Endothelial cell of umbilical vein (primary cell): ENCODE data around the gene C6orf58.

Experiments
- CTCF ChIP-seq, 2 donors: IDR thresholded peaks; 1 replicate in 1 of 2; 2 replicates in 1 of 2; pipeline ENCODE4 v1.5.1; 2011; ENCODE audit warnings: low read length in 2 of 2, mild to moderate bottlenecking in 2 of 2, moderate library complexity in 2 of 2, control low read depth in 1 of 2, inconsistent platforms in 1 of 2, low read depth in 1 of 2; ENCODE audit not compliant: insufficient read depth in 1 of 2; ENCODE audit errors: extremely low read depth in 1 of 2
- EZH2 ChIP-seq: IDR thresholded peaks from 2 replicates; pipeline ENCODE4 v1.6.1; 2012; ENCODE audit warnings: borderline replicate concordance, low read depth, mild to moderate bottlenecking, moderate library complexity, low read length, inconsistent platforms; ENCODE audit not compliant: severe bottlenecking
- FOS ChIP-seq: IDR thresholded peaks from 2 replicates; pipeline ENCODE4 v1.6.1; 2011; ENCODE audit warnings: mild to moderate bottlenecking, low read length, moderate library complexity, borderline replicate concordance; ENCODE audit not compliant: insufficient read depth
- GATA2 ChIP-seq: IDR thresholded peaks from 2 replicates; pipeline ENCODE4 v1.7.0; 2011; ENCODE audit warnings: low read depth, mild to moderate bottlenecking, moderate library complexity, mixed read lengths, low read length; ENCODE audit not compliant: insufficient read length, insufficient read depth
- MAX ChIP-seq: IDR thresholded peaks from 2 replicates; pipeline ENCODE4 v1.6.1; 2011; ENCODE audit not compliant: insufficient read depth, insufficient read length
- MYC ChIP-seq: IDR thresholded peaks from one replicate; pipeline ENCODE4 v1.6.1; 2011; ENCODE audit warnings: mild to moderate bottlenecking, low read depth, low read length
- POLR2A ChIP-seq: IDR thresholded peaks from 2 replicates; pipeline ENCODE4 v1.6.1; 2012; ENCODE audit warnings: low read depth, mild to moderate bottlenecking, control low read depth, low read length
- POLR2AphosphoS5 ChIP-seq: IDR thresholded peaks from 2 replicates; pipeline ENCODE4 v1.6.1; 2012; ENCODE audit warnings: low read depth, mild to moderate bottlenecking, control low read depth, low read length, moderate library complexity; ENCODE audit not compliant: insufficient read depth

GRCh38 chr6:127566119-127566518 lies 10.9 kb upstream of the C6orf58 start:
- TF ChIP-seq POLR2A, result no peak
- TF ChIP-seq CTCF (IDR thresholded peaks at IDR 0.05; ENCODE audit: extremely low read depth in 1 of 2, insufficient read depth in 1 of 2, low read depth in 1 of 2, low read length in 2 of 2), result no peak
- TF ChIP-seq POLR2AphosphoS5, result no peak
- TF ChIP-seq MAX, result no peak
- TF ChIP-seq MYC, result no peak
- TF ChIP-seq EZH2, result no peak
- TF ChIP-seq FOS, result no peak
- no peak for TF ChIP-seq GATA2
